Cardiac muscle cell (in vitro differentiated cells and primary cell): ENCODE data around the gene RXFP4. TPM values are rescaled to one million over a fixed set of nuclear protein-coding genes. Genes with fewer than 3 reads are reported as not detected.
A peak's percentile ranks its signal among the peaks of the same experiment; 100 is the strongest.

Experiments
- DNase-seq, 2 donors: peaks; one replicate each; pipeline versions ENCODE4 v3.0.0 to v3.0.0-alpha.2; 2010 to 2017; ENCODE audit warnings: low read depth in 1 of 2, low spot score in 1 of 2
- H3K27ac ChIP-seq: fragments of 200-600 bp; sonication (generic); 2 replicates; pipeline ENCODE4 v1.5.1; 2016
- H3K27me3 ChIP-seq: fragments of 200-600 bp; sonication (generic); 2 replicates; pipeline ENCODE4 v1.6.0; 2016; ENCODE audit warnings: control low read depth
- H3K36me3 ChIP-seq: fragments of 200-600 bp; sonication (generic); 2 replicates; pipeline ENCODE4 v1.5.1; 2016; ENCODE audit warnings: control low read depth
- H3K4me1 ChIP-seq: fragments of 200-600 bp; sonication (generic); 2 replicates; pipeline ENCODE4 v1.8.1; 2017; ENCODE audit warnings: low read depth, mild to moderate bottlenecking, mixed run types
- H3K4me3 ChIP-seq: fragments of 200-600 bp; sonication (generic); 2 replicates; pipeline ENCODE4 v1.5.1; 2016; ENCODE audit warnings: mild to moderate bottlenecking
- H3K9me3 ChIP-seq: fragments of 200-600 bp; sonication (generic); 2 replicates; pipeline ENCODE4 v1.5.1; 2017; ENCODE audit warnings: low read depth, mild to moderate bottlenecking, control low read depth
- CTCF ChIP-seq: IDR thresholded peaks from 2 replicates; pipeline ENCODE4 v1.5.1; 2012; ENCODE audit warnings: low read depth, mild to moderate bottlenecking, low read length
- polyA plus RNA-seq: library from polyadenylated mRNA; unstranded; fragments of >200 nt; fragmentation: Nextera tagmentation; extraction: Ambion mirVana; gene quantifications from 2 replicates; pipeline ENCODE4 v1.2.1, GENCODE V29; 2016
- total RNA-seq: library from RNA; depleted of rRNA; stranded (reverse); fragments of >200 nt; gene quantifications from 2 replicates; pipeline ENCODE4 v1.2.3, GENCODE V29; 2016

Gene RXFP4
- total and polyA plus RNA-seq, 2 experiments from 2014 or later: 0.33 TPM; not detected in 1

GRCh38 chr1:155968051-155968400 lies 26.6 kb downstream of the RXFP4 start:
- TF ChIP-seq CTCF: no peak
- H3K27ac ChIP-seq: peak overlapping the region; percentile 84
- H3K4me1 ChIP-seq: peaks cover 39% of the 10 kb centered on the region
- peaks cover 9% of the 10 kb centered on the region for H3K36me3 ChIP-seq
- H3K4me3 ChIP-seq: no peak overlapping the region
- no peaks in the 10 kb centered on the region for H3K9me3 ChIP-seq
- H3K27me3 ChIP-seq: no peaks in the 10 kb centered on the region
- DNase-seq: no peak

- Histone ChIP-seq H3K27me3 (no peaks in the 10 kb centered on the region), H3K9me3 (no peaks in the 10 kb centered on the region), H3K27ac (peak overlapping the region; percentile 84), H3K4me3 (no peak overlapping the region), H3K36me3 (peaks cover 9% of the 10 kb centered on the region), H3K4me1 (peaks cover 39% of the 10 kb centered on the region)
- peak; percentile 35 to 63 for DNase-seq
- no peak for TF ChIP-seq CTCF
Observed at GRCh38 chr1:155968670-155969069, 27.2 kb downstream of the RXFP4 start.

GRCh38 chr1:155969377-155969791 lies 27.9 kb downstream of the RXFP4 start:
- H3K4me1 ChIP-seq: peaks cover 40% of the 10 kb centered on the region
- H3K27me3 ChIP-seq: no peaks in the 10 kb centered on the region

GRCh38 chr1:155970531-155971167 lies 29.2 kb downstream of the RXFP4 start:
- H3K27ac ChIP-seq: peak overlapping the region; percentile 84
- H3K36me3 ChIP-seq: no peaks in the 10 kb centered on the region
- peaks cover 52% of the 10 kb centered on the region for H3K4me1 ChIP-seq
- no peaks in the 10 kb centered on the region for H3K27me3 ChIP-seq
- no peak overlapping the region for H3K4me3 ChIP-seq
- no peaks in the 10 kb centered on the region for H3K9me3 ChIP-seq
- DNase-seq: peak in 1 of 2 donors; percentile 78
- no peak for TF ChIP-seq CTCF

More at GRCh38 chr1:155969377-155969791, 27.9 kb downstream of the RXFP4 start:
- TF ChIP-seq CTCF: no peak
- H3K9me3 ChIP-seq: no peaks in the 10 kb centered on the region
- peaks cover 7% of the 10 kb centered on the region for H3K36me3 ChIP-seq
- no peak overlapping the region for H3K4me3 ChIP-seq
- H3K27ac ChIP-seq: peak overlapping the region; percentile 84
- DNase-seq: no peak

GRCh38 chr1:155971910-155972809 lies 30.7 kb downstream of the RXFP4 start:
- Histone ChIP-seq H3K4me1 (peaks cover 54% of the 10 kb centered on the region), H3K36me3 (no peaks in the 10 kb centered on the region), H3K27ac (peak overlapping the region; percentile 23), H3K4me3 (no peak overlapping the region), H3K27me3 (no peaks in the 10 kb centered on the region), H3K9me3 (no peaks in the 10 kb centered on the region)
- no peak for TF ChIP-seq CTCF
- DNase-seq: no peak
